ENCODE measurements around the gene RPAP3. TPM values are rescaled to one million over a fixed set of nuclear protein-coding genes. Genes with fewer than 3 reads are reported as not detected.

RPAP3 gene
- total RNA-seq, 4 donors from 2014 or later = 10.5 to 14.2 (median 12.7) TPM

GRCh38 chr12:47715393-47715876, 9.6 kb upstream of the RPAP3 start:
- ATAC-seq (ENCODE audit: low FRiP score) = peak; percentile 68
- peak; percentile 55 for DNase-seq (ENCODE audit: low spot score)
- peak in 1 of 3 donors; percentile 58 for TF ChIP-seq CTCF (IDR thresholded peaks at IDR 0.05)

- DNase-seq (ENCODE audit: low spot score) (no peak), ATAC-seq (ENCODE audit: low FRiP score) (no peak)
- no peak for TF ChIP-seq CTCF (IDR thresholded peaks at IDR 0.05)
Measured at GRCh38 chr12:47714826-47715386, 9.1 kb upstream of the RPAP3 start.

- ATAC-seq (ENCODE audit: low FRiP score) (no peak), DNase-seq (ENCODE audit: low spot score) (no peak)
- TF ChIP-seq CTCF (IDR thresholded peaks at IDR 0.05) = no peak
Measured at GRCh38 chr12:47712171-47712570, 6.3 kb upstream of the RPAP3 start.

- ATAC-seq (ENCODE audit: low FRiP score) = no peak
Measured at GRCh38 chr12:47711448-47711847, 5.6 kb upstream of the RPAP3 start.

GRCh38 chr12:47710278-47710677, 4.4 kb upstream of the RPAP3 start:
- ATAC-seq (ENCODE audit: low FRiP score) (no peak), DNase-seq (ENCODE audit: low spot score) (no peak)
- TF ChIP-seq CTCF (IDR thresholded peaks at IDR 0.05) = no peak

More at GRCh38 chr12:47711448-47711847, 5.6 kb upstream of the RPAP3 start:
- TF ChIP-seq CTCF (IDR thresholded peaks at IDR 0.05) = no peak
- DNase-seq (ENCODE audit: low spot score) = no peak

GRCh38 chr12:47709671-47710070, 3.8 kb upstream of the RPAP3 start:
- no peak for TF ChIP-seq CTCF (IDR thresholded peaks at IDR 0.05)
- no peak for ATAC-seq (ENCODE audit: low FRiP score)
- no peak for DNase-seq (ENCODE audit: low spot score)

- TF ChIP-seq CTCF (IDR thresholded peaks at IDR 0.05) = no peak
- ATAC-seq (ENCODE audit: low FRiP score) (no peak), DNase-seq (ENCODE audit: low spot score) (no peak)
Measured at GRCh38 chr12:47709237-47709636, 3.4 kb upstream of the RPAP3 start.
